Effector memory CD8-positive, alpha-beta T cell (primary cell): Measurements from ENCODE around the gene NEURL1.
"Not testable (repeated sequence)": the region's sequence is repeated elsewhere in the genome, so short reads cannot be mapped to it uniquely, and the experiment has no call there.

Source experiments
- ATAC-seq: fragments of 150-1000 bp; cut with Tn5 transposase; replicated peaks from 2 replicates; pipeline ENCODE4 v1.10.0; 2021; ENCODE audit warnings: mild to moderate bottlenecking, moderate library complexity
- DNase-seq, 3 experiments: peaks; one replicate each; pipeline ENCODE4 v3.0.0; 2021
- H3K27ac Mint-ChIP-seq, 2 donors: one replicate each; pipeline ENCODE4 v1.8.0; 2022; ENCODE audit warnings: mild to moderate bottlenecking in 2 of 2, mixed read lengths in 2 of 2, moderate library complexity in 2 of 2
- H3K27me3 Mint-ChIP-seq, 2 donors: one replicate each; pipeline ENCODE4 v1.8.0; 2022; ENCODE audit warnings: mixed read lengths in 2 of 2
- H3K36me3 Mint-ChIP-seq: one replicate; pipeline ENCODE4 v1.8.0; 2022; ENCODE audit warnings: mild to moderate bottlenecking, moderate library complexity, mixed read lengths; ENCODE audit not compliant: insufficient read depth
- H3K4me1 Mint-ChIP-seq, 2 donors: one replicate each; pipeline ENCODE4 v1.8.0; 2022; ENCODE audit warnings: low read depth in 2 of 2, mixed read lengths in 2 of 2
- H3K4me3 Mint-ChIP-seq, 2 donors: one replicate each; pipeline ENCODE4 v1.8.0; 2022; ENCODE audit warnings: mild to moderate bottlenecking in 2 of 2, mixed read lengths in 2 of 2, moderate library complexity in 2 of 2
- H3K9me3 Mint-ChIP-seq, 2 donors: one replicate each; pipeline ENCODE4 v1.8.0; 2022; ENCODE audit warnings: mixed read lengths in 2 of 2

The NEURL1 gene

GRCh38 chr10:103605359-103606096, 112.0 kb downstream of the NEURL1 start:
- no peak overlapping the region for H3K4me3 Mint-ChIP-seq
- peaks cover 4% of the 10 kb centered on the region for H3K36me3 Mint-ChIP-seq
- no peaks in the 10 kb centered on the region for H3K4me1 Mint-ChIP-seq
- peak; percentile 39 for ATAC-seq
- peak; percentile 24 to 46 (median 36) for DNase-seq
- H3K27ac Mint-ChIP-seq, result no peak overlapping the region
- H3K27me3 Mint-ChIP-seq, result no peaks in the 10 kb centered on the region
- H3K9me3 Mint-ChIP-seq, result no peaks in the 10 kb centered on the region

- not testable (repeated sequence) for H3K27ac Mint-ChIP-seq, H3K27me3 Mint-ChIP-seq, H3K9me3 Mint-ChIP-seq, DNase-seq, ATAC-seq, H3K4me3 Mint-ChIP-seq, H3K36me3 Mint-ChIP-seq, H3K4me1 Mint-ChIP-seq
Observed at GRCh38 chr10:103606097-103606438, 112.6 kb downstream of the NEURL1 start.

GRCh38 chr10:103607051-103607450, 113.5 kb downstream of the NEURL1 start:
- H3K27ac Mint-ChIP-seq, H3K9me3 Mint-ChIP-seq, H3K4me3 Mint-ChIP-seq, ATAC-seq, DNase-seq, H3K4me1 Mint-ChIP-seq, H3K36me3 Mint-ChIP-seq, H3K27me3 Mint-ChIP-seq: not testable (repeated sequence)

- not testable (repeated sequence) for H3K4me3 Mint-ChIP-seq, DNase-seq, H3K27me3 Mint-ChIP-seq, H3K27ac Mint-ChIP-seq, H3K4me1 Mint-ChIP-seq, H3K9me3 Mint-ChIP-seq, H3K36me3 Mint-ChIP-seq, ATAC-seq
Observed at GRCh38 chr10:103608056-103608455, 114.6 kb downstream of the NEURL1 start.

- peaks cover 10% of the 10 kb centered on the region for H3K36me3 Mint-ChIP-seq
- ATAC-seq (no peak), DNase-seq (no peak)
- H3K4me1 Mint-ChIP-seq, result no peaks in the 10 kb centered on the region
- H3K4me3 Mint-ChIP-seq, result no peak overlapping the region
- H3K27ac Mint-ChIP-seq, result peak overlapping the region in 1 of 2 donors; percentile 56
- no peaks in the 10 kb centered on the region for H3K27me3 Mint-ChIP-seq
- H3K9me3 Mint-ChIP-seq, result no peaks in the 10 kb centered on the region
Observed at GRCh38 chr10:103609231-103610082, 116.0 kb downstream of the NEURL1 start.

GRCh38 chr10:103610083-103610472, 116.6 kb downstream of the NEURL1 start:
- H3K4me3 Mint-ChIP-seq, result no peak overlapping the region
- no peak for DNase-seq
- H3K27ac Mint-ChIP-seq, result no peak overlapping the region
- no peak for ATAC-seq
- no peaks in the 10 kb centered on the region for H3K27me3 Mint-ChIP-seq
- no peaks in the 10 kb centered on the region for H3K9me3 Mint-ChIP-seq
- no peaks in the 10 kb centered on the region for H3K4me1 Mint-ChIP-seq
- peaks cover 10% of the 10 kb centered on the region for H3K36me3 Mint-ChIP-seq

- Mint-ChIP-seq H3K4me3 (no peak overlapping the region), H3K27me3 (no peaks in the 10 kb centered on the region), H3K36me3 (peaks cover 10% of the 10 kb centered on the region), H3K27ac (no peak overlapping the region), H3K4me1 (no peaks in the 10 kb centered on the region), H3K9me3 (no peaks in the 10 kb centered on the region)
- ATAC-seq, result no peak
- no peak for DNase-seq
Observed at GRCh38 chr10:103610921-103611511, 117.5 kb downstream of the NEURL1 start.

- Mint-ChIP-seq H3K27me3 (no peaks in the 10 kb centered on the region), H3K4me3 (no peak overlapping the region), H3K27ac (no peak overlapping the region), H3K9me3 (no peaks in the 10 kb centered on the region), H3K4me1 (no peaks in the 10 kb centered on the region), H3K36me3 (peaks cover 10% of the 10 kb centered on the region)
- no peak for DNase-seq
- no peak for ATAC-seq
Observed at GRCh38 chr10:103612462-103613365, 119.2 kb downstream of the NEURL1 start.

GRCh38 chr10:103613616-103614015, 120.1 kb downstream of the NEURL1 start:
- ATAC-seq (no peak), DNase-seq (no peak)
- Mint-ChIP-seq H3K4me3 (no peak overlapping the region), H3K27ac (no peak overlapping the region), H3K4me1 (no peaks in the 10 kb centered on the region), H3K36me3 (peaks cover 6% of the 10 kb centered on the region), H3K27me3 (no peaks in the 10 kb centered on the region), H3K9me3 (no peaks in the 10 kb centered on the region)

- H3K4me3 Mint-ChIP-seq, result no peak overlapping the region
- peaks cover 7% of the 10 kb centered on the region for H3K36me3 Mint-ChIP-seq
- DNase-seq (no peak), ATAC-seq (no peak)
- H3K27ac Mint-ChIP-seq, result no peak overlapping the region
- H3K27me3 Mint-ChIP-seq, result no peaks in the 10 kb centered on the region
- no peaks in the 10 kb centered on the region for H3K4me1 Mint-ChIP-seq
- H3K9me3 Mint-ChIP-seq, result no peaks in the 10 kb centered on the region
Observed at GRCh38 chr10:103614306-103615158, 121.0 kb downstream of the NEURL1 start.

- no peak overlapping the region for H3K27ac Mint-ChIP-seq
- no peak for ATAC-seq
Observed at GRCh38 chr10:103616705-103617601, 123.4 kb downstream of the NEURL1 start.

More at GRCh38 chr10:103616705-103617601, 123.4 kb downstream of the NEURL1 start:
- no peaks in the 10 kb centered on the region for H3K27me3 Mint-ChIP-seq
- no peak overlapping the region for H3K4me3 Mint-ChIP-seq
- no peaks in the 10 kb centered on the region for H3K4me1 Mint-ChIP-seq
- no peaks in the 10 kb centered on the region for H3K9me3 Mint-ChIP-seq
- no peak for DNase-seq
- H3K36me3 Mint-ChIP-seq, result peaks cover 8% of the 10 kb centered on the region
